NCI-H2107 (cell line): ENCODE measurements around the gene KCNK17.

Source experiments
- DNase-seq: peaks from one replicate; lab custom pipeline; 2025; lab: John Stamatoyannopoulos, UW

KCNK17 gene

GRCh38 chr6:39338397-39338796 is 24.2 kb upstream of the KCNK17 start:
- DNase-seq, result no peak

- DNase-seq, result no peak
These were observed 21.7 kb upstream of the KCNK17 start for GRCh38 chr6:39335780-39336545.

GRCh38 chr6:39333644-39334438 is 19.6 kb upstream of the KCNK17 start:
- DNase-seq, result no peak

- DNase-seq, result no peak
These were observed 16.3 kb upstream of the KCNK17 start for GRCh38 chr6:39330476-39330875.

- no peak for DNase-seq
These were observed 15.8 kb upstream of the KCNK17 start for GRCh38 chr6:39330057-39330456.

GRCh38 chr6:39328066-39328465 is 13.8 kb upstream of the KCNK17 start:
- no peak for DNase-seq

- DNase-seq, result no peak
These were observed 13.3 kb upstream of the KCNK17 start for GRCh38 chr6:39327507-39327906.

GRCh38 chr6:39322306-39322850 is 8.2 kb upstream of the KCNK17 start, which contains the start of gene KCNK16:
Gene KCNK16, minus strand, starts transcription at chr6:39322702. Its CDS starts 162 bp downstream, at chr6:39322540.
- no peak for DNase-seq

- no peak for DNase-seq
These were observed 7.5 kb upstream of the KCNK17 start for GRCh38 chr6:39321761-39322160.

- no peak for DNase-seq
These were observed 6.3 kb upstream of the KCNK17 start for GRCh38 chr6:39320363-39320984.

GRCh38 chr6:39319621-39320362 is 5.6 kb upstream of the KCNK17 start:
- no peak for DNase-seq

GRCh38 chr6:39317256-39317655 is 3.0 kb upstream of the KCNK17 start:
- DNase-seq, result no peak

- no peak for DNase-seq
These were observed 520 bp downstream of the KCNK17 start for GRCh38 chr6:39313526-39314272.

GRCh38 chr6:39312912-39313525 is 1.2 kb downstream of the KCNK17 start:
- no peak for DNase-seq

- DNase-seq, result no peak
These were observed 3.7 kb downstream of the KCNK17 start for GRCh38 chr6:39310542-39310941.

GRCh38 chr6:39309942-39310531 is 4.2 kb downstream of the KCNK17 start:
- DNase-seq, result peak; percentile 12

GRCh38 chr6:39307462-39307861 is 6.8 kb downstream of the KCNK17 start:
- DNase-seq, result no peak

GRCh38 chr6:39304951-39305350 is 9.3 kb downstream of the KCNK17 start:
- no peak for DNase-seq

GRCh38 chr6:39303425-39304153 is 10.6 kb downstream of the KCNK17 start:
- no peak for DNase-seq
